ENCODE data around the gene SIPA1L2. TPM values are rescaled to one million over a fixed set of nuclear protein-coding genes. Genes with fewer than 3 reads are reported as not detected.

SIPA1L2 gene
- total and polyA plus RNA-seq, 2 of the 13 experiments (the other 11 are each of a cell fraction or from before 2014, with no cell fraction given): 0.03 TPM; not detected in 1

GRCh38 chr1:232622981-232623380 is 7.0 kb downstream of the SIPA1L2 start:
- BruUV-seq (replicated peaks): no TSS peak
- H3K4me2 ChIP-seq (ENCODE audit: low read depth, low read length): no peak overlapping the region
- ATAC-seq (no peak), DNase-seq (ENCODE audit: low spot score) (no peak), FAIRE-seq (no peak)
- 12% methylated on average over 5 of the region's 8 CpGs for WGBS (ENCODE audit: low lambda C conversion rate)
- TF ChIP-seq RNF2 (conservative IDR thresholded peaks at IDR 0.05; ENCODE audit: low read depth) (no peak), ZSCAN29 (CRISPR knock-in tag; conservative IDR thresholded peaks at IDR 0.05) (no peak), KLF6 (CRISPR knock-in tag; IDR thresholded peaks at IDR 0.05) (no peak), ZFX (CRISPR knock-in tag; IDR thresholded peaks at IDR 0.05; ENCODE audit: low read depth) (no peak), THAP7 (CRISPR knock-in tag; IDR thresholded peaks at IDR 0.05) (no peak), ZNF124 (CRISPR knock-in tag; IDR thresholded peaks at IDR 0.05) (no peak), USF2 (IDR thresholded peaks at IDR 0.05; ENCODE audit: low read depth, low read length) (no peak), USF2 (CRISPR knock-in tag; IDR thresholded peaks at IDR 0.05; ENCODE audit: borderline replicate concordance) (no peak), NFE2L2 (IDR thresholded peaks at IDR 0.05; ENCODE audit: low read length) (no peak), ZSCAN9 (CRISPR knock-in tag; IDR thresholded peaks at IDR 0.05; ENCODE audit: borderline replicate concordance) (no peak), HNF4G (IDR thresholded peaks at IDR 0.05; ENCODE audit: borderline replicate concordance, low read depth, low read length) (no peak), HNF4G (CRISPR knock-in tag; IDR thresholded peaks at IDR 0.05; ENCODE audit: borderline replicate concordance, low read depth) (no peak), ERF (CRISPR knock-in tag; IDR thresholded peaks at IDR 0.05) (no peak), THAP11 (CRISPR knock-in tag; IDR thresholded peaks at IDR 0.05) (no peak), ZNF136 (CRISPR knock-in tag; IDR thresholded peaks at IDR 0.05; ENCODE audit: low read depth) (no peak), ZNF468 (CRISPR knock-in tag; IDR thresholded peaks at IDR 0.05) (no peak), HMG20B (CRISPR knock-in tag; conservative IDR thresholded peaks at IDR 0.05) (no peak), SIX4 (CRISPR knock-in tag; IDR thresholded peaks at IDR 0.05) (no peak), DR1 (CRISPR knock-in tag; IDR thresholded peaks at IDR 0.05) (no peak)
- TF ChIP-seq, protein P1, sequence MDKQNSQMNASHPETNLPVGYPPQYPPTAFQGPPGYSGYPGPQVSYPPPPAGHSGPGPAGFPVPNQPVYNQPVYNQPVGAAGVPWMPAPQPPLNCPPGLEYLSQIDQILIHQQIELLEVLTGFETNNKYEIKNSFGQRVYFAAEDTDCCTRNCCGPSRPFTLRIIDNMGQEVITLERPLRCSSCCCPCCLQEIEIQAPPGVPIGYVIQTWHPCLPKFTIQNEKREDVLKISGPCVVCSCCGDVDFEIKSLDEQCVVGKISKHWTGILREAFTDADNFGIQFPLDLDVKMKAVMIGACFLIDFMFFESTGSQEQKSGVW (CRISPR knock-in tag; IDR thresholded peaks at IDR 0.05; ENCODE audit: borderline replicate concordance): no peak
- ChIA-PET CTCF (ENCODE audit: low intra/inter-chr PET ratio, low total read pairs) (no interaction called here), POLR2A (no interaction called here)
- H3K27me3 ChIP-seq (ENCODE audit: control insufficient read depth in 1 of 2, insufficient read depth in 2 of 2, low read length in 2 of 2): peaks cover 2 to 24% of the 10 kb centered on the region in 2 experiments; a peak in 2 of 5 replicates
- H3K36me3 ChIP-seq (replicated peaks in 1 of 2; ENCODE audit: control insufficient read depth in 1 of 2, insufficient read depth in 2 of 2, low read length in 2 of 2): no peaks in the 10 kb centered on the region
- in situ Hi-C loops (cut with HindIII; ENCODE audit: extremely low pct_ligation_motif_present, low pct_unique_long_range_greater_than_20kb) (no loop called here), intact Hi-C loops (cut with micrococcal nuclease; ENCODE audit: unreplicated experiment) (no loop called here)
- H3K79me2 ChIP-seq (ENCODE audit: insufficient read depth, low read length): no peaks in the 10 kb centered on the region
- H3K9ac ChIP-seq (ENCODE audit: insufficient read depth, low read depth, low read length): no peak overlapping the region
- H3K4me3 ChIP-seq (replicated peaks in 1 of 3; ENCODE audit: insufficient read depth in 1 of 3, low read depth in 2 of 3, low read length in 3 of 3): no peak overlapping the region
- H3K4me1 ChIP-seq (ENCODE audit: insufficient read depth, low read length): no peaks in the 10 kb centered on the region
- no peak overlapping the region for H2AFZ ChIP-seq (ENCODE audit: low read length)
- H3K27ac ChIP-seq (ENCODE audit: extremely low read length, insufficient read depth, low read length): no peak overlapping the region
- no peaks in the 10 kb centered on the region for H4K20me1 ChIP-seq (ENCODE audit: insufficient read depth, low read length)
- H3K9me3 ChIP-seq (ENCODE audit: low read length): no peaks in the 10 kb centered on the region
